Osteocyte (in vitro differentiated cells): ENCODE data around the gene GLB1L2. TPM values are rescaled to one million over a fixed set of nuclear protein-coding genes. Genes with fewer than 3 reads are reported as not detected.

Experiments used
- DNase-seq: peaks from one replicate; pipeline ENCODE4 v3.0.0; 2021; ENCODE audit warnings: mixed read lengths; ENCODE audit not compliant: unreplicated experiment; ENCODE audit errors: extremely low spot score
- H3K27ac Mint-ChIP-seq: one replicate; pipeline ENCODE4 v1.8.0; 2021; ENCODE audit warnings: mild to moderate bottlenecking, mixed read lengths; ENCODE audit not compliant: unreplicated experiment
- H3K27me3 Mint-ChIP-seq: one replicate; pipeline ENCODE4 v1.8.0; 2021; ENCODE audit warnings: mixed read lengths; ENCODE audit not compliant: unreplicated experiment
- H3K36me3 Mint-ChIP-seq: one replicate; pipeline ENCODE4 v1.8.0; 2021; ENCODE audit warnings: mixed read lengths; ENCODE audit not compliant: unreplicated experiment
- H3K4me1 Mint-ChIP-seq: one replicate; pipeline ENCODE4 v1.8.0; 2021; ENCODE audit warnings: mixed read lengths; ENCODE audit not compliant: unreplicated experiment
- H3K4me3 Mint-ChIP-seq: one replicate; pipeline ENCODE4 v1.8.0; 2021; ENCODE audit warnings: mild to moderate bottlenecking, moderate library complexity, mixed read lengths; ENCODE audit not compliant: unreplicated experiment
- H3K9me3 Mint-ChIP-seq: one replicate; pipeline ENCODE4 v1.8.0; 2021; ENCODE audit warnings: mixed read lengths; ENCODE audit not compliant: unreplicated experiment
- total RNA-seq: library from RNA; stranded (reverse); gene quantifications from 2 replicates; pipeline ENCODE4 v1.2.1, GENCODE V29; 2021
- TF ChIP-seq, protein P1 (sequence below): fragments of 200-600 bp; sonication (generic); IDR thresholded peaks from 2 replicates; pipeline ENCODE4 v1.5.0; 2021; ENCODE audit warnings: antibody characterized with exemption, mild to moderate bottlenecking, moderate library complexity

The GLB1L2 gene
- total RNA-seq, 1 donor from 2014 or later, result not detected

GRCh38 chr11:134322553-134322952 lies 9.2 kb upstream of the GLB1L2 start:
- peaks cover 28% of the 10 kb centered on the region for H3K27me3 Mint-ChIP-seq
- H3K9me3 Mint-ChIP-seq, result peaks cover 6% of the 10 kb centered on the region
- no peaks in the 10 kb centered on the region for H3K4me1 Mint-ChIP-seq
- DNase-seq, result no peak
- H3K27ac Mint-ChIP-seq, result no peak overlapping the region
- H3K36me3 Mint-ChIP-seq, result no peaks in the 10 kb centered on the region
- TF ChIP-seq, protein P1, sequence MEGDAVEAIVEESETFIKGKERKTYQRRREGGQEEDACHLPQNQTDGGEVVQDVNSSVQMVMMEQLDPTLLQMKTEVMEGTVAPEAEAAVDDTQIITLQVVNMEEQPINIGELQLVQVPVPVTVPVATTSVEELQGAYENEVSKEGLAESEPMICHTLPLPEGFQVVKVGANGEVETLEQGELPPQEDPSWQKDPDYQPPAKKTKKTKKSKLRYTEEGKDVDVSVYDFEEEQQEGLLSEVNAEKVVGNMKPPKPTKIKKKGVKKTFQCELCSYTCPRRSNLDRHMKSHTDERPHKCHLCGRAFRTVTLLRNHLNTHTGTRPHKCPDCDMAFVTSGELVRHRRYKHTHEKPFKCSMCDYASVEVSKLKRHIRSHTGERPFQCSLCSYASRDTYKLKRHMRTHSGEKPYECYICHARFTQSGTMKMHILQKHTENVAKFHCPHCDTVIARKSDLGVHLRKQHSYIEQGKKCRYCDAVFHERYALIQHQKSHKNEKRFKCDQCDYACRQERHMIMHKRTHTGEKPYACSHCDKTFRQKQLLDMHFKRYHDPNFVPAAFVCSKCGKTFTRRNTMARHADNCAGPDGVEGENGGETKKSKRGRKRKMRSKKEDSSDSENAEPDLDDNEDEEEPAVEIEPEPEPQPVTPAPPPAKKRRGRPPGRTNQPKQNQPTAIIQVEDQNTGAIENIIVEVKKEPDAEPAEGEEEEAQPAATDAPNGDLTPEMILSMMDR, result no peak
- no peak overlapping the region for H3K4me3 Mint-ChIP-seq

DNA sequence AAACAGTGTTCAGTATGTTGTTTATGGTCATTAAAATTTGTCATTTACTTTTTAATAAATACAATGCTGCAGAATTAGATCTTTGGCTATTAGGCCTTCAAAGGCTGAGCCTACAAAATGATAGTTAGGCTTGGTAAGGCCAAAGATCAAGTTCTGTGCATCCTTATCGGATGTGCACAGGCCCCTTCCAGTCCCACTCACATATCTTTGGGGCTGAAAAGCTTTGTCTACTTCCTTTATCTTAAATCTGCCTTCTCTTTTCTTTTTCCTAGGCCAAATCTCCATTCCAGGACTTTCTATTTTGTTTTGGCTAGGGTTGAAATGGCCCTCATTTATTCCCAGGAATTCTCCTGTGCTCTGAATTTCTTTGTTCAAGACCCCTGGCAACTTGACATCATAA lies 3.4 kb upstream of the GLB1L2 start:
- no peaks in the 10 kb centered on the region for H3K36me3 Mint-ChIP-seq
- H3K27me3 Mint-ChIP-seq, result peaks cover 61% of the 10 kb centered on the region
- H3K27ac Mint-ChIP-seq, result no peak overlapping the region
- DNase-seq, result no peak
- TF ChIP-seq, protein P1, result no peak
- no peak overlapping the region for H3K4me3 Mint-ChIP-seq
- H3K4me1 Mint-ChIP-seq, result peaks cover 11% of the 10 kb centered on the region
- H3K9me3 Mint-ChIP-seq, result no peaks in the 10 kb centered on the region

GRCh38 chr11:134330611-134331353 lies 1.0 kb upstream of the GLB1L2 start:
- peaks cover 72% of the 10 kb centered on the region for H3K27me3 Mint-ChIP-seq
- H3K36me3 Mint-ChIP-seq, result no peaks in the 10 kb centered on the region
- peak overlapping the region; percentile 69 for H3K4me3 Mint-ChIP-seq
- H3K9me3 Mint-ChIP-seq, result no peaks in the 10 kb centered on the region
- no peak overlapping the region for H3K27ac Mint-ChIP-seq
- H3K4me1 Mint-ChIP-seq, result peaks cover 11% of the 10 kb centered on the region
- TF ChIP-seq, protein P1, result no peak
- DNase-seq, result no peak

DNA sequence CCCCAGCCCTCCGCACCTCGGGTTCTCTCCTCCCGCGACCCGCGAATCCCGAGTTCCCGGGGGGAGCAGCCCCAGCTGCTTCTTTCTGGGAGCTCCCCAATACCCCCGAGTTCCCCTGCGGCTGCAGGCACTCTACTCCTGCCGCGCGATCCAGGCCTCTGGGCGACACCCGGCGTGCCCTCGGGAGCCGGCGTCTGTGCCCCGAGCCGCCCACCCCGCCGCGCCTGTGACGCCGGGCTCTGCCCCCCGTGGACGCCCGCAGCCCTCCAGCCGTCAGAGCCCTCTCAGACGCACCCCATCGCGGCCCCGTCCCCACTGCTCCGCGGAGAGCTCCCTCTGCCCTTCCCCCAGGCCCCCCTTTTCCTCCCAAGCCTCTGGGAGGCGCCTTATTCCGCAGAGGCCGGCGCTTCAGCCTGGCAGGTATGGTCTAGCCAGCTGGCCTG lies 422 bp downstream of the GLB1L2 start:
- Mint-ChIP-seq H3K27ac (no peak overlapping the region), H3K4me3 (peak overlapping the region; percentile 36), H3K9me3 (no peaks in the 10 kb centered on the region), H3K27me3 (peaks cover 67% of the 10 kb centered on the region), H3K36me3 (no peaks in the 10 kb centered on the region), H3K4me1 (peaks cover 11% of the 10 kb centered on the region)
- TF ChIP-seq, protein P1, result no peak
- no peak for DNase-seq

DNA sequence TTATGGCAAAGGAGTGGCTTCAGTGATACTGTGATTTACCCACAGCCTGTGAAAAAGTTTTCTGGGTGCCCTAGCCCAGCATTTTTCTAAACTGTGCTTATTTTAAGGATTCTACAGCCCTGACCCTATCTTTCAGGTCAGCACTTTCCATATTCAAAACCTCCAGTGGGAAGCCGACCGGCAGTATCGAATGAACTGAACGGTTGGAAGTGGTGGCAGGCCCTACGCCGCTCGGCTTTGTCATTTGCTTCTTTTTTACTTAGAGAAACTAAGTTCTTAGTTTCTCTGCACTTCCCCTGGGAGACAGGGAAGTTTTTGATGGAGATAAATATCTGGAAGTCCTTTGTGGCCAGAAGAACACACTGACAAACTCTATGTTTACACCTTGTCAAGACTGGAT lies 994 bp downstream of the GLB1L2 start:
- no peaks in the 10 kb centered on the region for H3K36me3 Mint-ChIP-seq
- TF ChIP-seq, protein P1, result no peak
- no peak overlapping the region for H3K27ac Mint-ChIP-seq
- no peak for DNase-seq
- peaks cover 61% of the 10 kb centered on the region for H3K27me3 Mint-ChIP-seq
- peak overlapping the region; percentile 20 for H3K4me3 Mint-ChIP-seq
- peaks cover 11% of the 10 kb centered on the region for H3K4me1 Mint-ChIP-seq
- H3K9me3 Mint-ChIP-seq, result no peaks in the 10 kb centered on the region
